AML-193 (cell line): Measurements from ENCODE around the gene FKRP.
A peak's percentile ranks its signal among the peaks of the same experiment; 100 is the strongest.

Source experiments
- DNase-seq, 2 experiments: peaks; one replicate each; lab custom pipeline; 2025; lab: John Stamatoyannopoulos, UW

The FKRP gene

DNA sequence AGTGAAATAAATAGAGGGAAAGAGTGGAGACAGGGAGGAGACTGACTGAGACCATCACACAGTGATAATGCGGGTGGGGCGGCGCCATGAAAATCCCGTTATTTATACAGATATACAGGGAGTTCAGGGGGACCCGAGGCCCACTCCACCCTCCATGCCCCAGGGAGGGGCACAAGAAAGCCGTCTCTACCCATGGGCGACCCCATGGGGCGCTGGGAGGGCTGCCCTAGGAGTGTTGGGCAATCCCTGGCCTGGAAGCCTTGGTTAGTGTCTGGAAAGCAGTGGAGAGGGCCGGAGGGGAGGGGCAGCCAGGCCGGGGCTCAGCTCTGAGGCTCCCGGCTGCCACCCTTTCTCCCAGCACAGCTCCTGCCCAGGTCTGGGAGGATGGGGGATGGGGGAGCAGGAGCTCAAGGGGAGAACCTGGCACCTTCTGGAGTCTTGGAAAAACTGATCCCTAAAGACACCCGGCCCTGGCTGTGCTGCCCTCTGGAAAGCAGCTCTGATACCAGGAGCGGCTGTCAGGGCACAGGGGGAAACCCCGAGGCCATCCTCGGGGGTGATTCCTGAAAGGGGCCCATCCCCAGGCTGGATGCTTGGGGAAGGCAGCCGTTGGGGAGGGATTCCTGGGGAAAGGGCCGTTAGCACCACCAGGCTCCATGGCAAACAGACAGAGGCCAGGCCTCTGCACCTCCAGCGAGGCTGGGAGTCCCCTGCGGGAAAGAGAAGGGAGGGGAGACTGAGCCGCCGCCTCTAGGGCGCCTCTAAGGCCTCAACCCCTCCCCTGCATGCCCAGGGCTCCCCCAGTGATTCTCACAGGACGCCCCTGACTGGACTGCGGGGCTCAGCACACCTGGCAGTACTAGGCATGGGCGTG is 26.0 kb upstream of the FKRP start:
- DNase-seq: no peak

DNA sequence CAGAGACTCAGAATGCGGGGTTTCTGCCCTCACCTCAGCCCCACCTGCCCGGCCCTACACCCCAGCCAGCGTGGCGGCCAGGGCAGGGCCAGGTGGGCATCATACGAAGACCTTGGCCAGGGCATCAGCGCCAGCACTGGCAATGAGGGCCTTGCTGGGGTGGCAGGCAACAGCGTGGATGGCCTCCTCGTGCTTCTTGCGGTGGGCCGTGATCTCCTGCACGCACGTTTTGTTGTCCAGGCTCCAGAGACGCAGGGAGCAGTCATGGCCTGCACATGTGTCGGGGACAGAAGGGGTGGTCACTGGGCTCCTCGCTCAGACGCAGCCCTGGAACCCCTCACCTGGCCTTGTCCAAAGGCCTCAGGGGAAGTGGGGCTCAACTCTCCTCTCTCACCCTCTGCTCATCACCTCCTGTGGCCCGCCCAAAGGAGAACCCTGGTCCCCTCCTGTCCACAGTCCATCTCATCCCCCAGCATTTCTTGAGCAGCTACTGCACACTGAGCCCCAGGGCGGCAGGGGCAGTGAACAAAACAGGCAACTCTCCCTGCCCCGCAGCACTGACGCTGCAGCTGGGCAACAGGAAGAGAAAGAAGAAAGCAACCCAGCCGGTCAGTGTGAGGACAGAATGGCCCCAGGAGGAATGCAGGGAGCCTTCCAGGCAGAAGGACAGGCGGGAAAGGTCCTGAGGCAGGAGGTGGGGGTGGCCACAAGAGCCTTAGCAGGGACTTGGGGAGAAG is 25.2 kb upstream of the FKRP start:
- DNase-seq: no peak

DNA sequence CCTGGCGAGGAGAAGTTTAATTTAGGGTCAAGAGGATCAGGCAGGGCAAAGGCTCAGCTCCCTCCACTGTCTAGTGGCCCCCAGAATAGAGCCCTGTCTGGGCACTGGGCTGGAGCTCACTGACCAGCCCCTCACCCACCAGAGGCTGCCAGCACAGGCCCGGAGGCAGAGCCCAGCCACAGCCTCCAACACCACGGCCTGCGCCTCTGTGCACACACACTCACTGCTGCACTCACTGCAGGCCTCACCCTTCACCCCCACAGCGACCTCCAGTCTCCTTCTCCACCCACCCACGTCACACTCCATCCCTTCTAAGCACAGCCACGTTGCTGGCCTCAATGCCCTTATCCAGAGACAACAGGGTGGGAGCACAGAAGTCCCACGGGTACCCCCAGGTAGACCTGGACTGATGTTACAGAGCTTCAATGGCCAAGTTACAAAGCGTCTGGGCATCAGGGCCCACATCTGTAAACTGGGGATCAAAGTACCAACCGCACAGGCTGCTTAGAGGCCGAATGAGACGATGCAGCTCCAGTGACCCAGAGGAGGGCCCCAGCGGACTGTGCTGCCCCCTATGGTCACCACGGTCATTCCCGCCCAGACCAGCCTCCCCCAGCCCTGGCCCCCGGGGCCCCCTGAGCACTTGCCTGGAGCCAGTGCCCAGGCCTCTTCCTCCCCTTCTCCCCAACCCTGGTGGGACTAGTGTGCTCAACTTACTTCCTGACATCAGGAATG is 24.4 kb upstream of the FKRP start:
- no peak for DNase-seq

DNA sequence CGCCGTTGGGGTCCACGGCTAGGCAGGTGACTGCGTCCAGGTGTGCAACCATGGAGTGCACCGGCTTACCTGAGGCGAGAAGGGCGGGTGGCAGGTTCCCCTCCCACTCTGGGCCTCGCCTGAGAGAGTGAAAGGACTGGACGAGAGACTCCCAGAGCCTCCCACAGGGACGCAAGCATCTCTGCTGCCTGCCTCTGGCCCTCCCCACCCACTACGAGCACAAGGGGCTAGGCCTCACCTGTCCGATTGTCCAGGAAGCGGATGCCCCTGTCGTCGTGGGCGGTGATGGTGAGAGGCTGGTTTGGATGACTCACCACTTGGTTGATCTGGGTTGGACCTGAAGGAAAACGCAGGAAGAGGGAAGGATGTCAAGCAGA is 23.9 kb upstream of the FKRP start:
- DNase-seq: no peak

DNA sequence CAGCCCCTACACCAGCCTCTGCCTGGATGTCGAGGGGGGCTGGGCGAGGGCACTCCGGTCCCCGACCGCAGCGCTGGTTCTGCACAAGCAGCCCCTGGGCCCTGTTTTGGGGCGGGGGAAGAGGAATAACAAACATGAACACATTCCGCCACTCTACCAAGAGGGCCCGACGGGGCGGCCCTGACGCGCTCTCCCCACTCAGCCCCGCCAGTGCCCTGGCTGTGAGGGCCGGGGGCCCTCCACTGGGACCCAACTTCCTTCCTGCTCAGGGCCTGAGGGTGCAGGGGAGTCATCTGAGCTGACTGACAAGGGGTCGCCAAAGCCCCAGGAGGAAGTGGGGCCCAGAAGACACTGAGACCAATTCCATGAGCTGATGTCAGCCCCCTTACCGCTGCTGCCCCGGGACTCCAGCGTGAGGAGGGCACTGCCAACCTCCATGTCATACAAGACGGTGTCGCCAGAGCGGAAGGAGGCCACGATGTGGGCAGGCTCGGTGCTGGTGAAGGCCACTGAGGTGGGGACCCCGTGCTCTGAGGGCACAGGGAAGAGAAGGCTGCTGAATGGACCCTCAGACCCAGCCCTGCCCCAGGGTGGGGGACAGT is 23.3 kb upstream of the FKRP start:
- no peak for DNase-seq

DNA sequence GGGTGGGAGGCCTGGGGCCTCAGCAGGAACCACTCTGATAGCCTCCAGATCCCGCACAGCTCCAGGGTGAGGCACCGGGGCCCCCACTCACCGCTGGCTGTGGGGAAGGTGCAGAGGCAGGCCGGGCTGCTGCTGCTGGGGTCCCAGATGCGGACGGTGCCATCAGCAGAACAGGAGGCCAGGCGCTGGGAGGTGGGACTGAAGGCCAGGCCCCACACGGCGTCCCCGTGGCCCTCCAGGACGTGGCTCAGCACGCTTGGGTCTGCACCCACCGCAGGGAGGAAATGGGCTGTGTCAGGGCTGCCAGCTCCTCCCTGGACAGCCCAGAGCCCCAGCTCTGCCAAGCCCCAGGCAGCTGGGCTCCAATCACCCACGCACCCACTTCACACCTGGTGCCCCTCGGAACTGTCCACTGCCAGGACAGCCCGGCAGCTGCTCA is 22.8 kb upstream of the FKRP start:
- DNase-seq: no peak

DNA sequence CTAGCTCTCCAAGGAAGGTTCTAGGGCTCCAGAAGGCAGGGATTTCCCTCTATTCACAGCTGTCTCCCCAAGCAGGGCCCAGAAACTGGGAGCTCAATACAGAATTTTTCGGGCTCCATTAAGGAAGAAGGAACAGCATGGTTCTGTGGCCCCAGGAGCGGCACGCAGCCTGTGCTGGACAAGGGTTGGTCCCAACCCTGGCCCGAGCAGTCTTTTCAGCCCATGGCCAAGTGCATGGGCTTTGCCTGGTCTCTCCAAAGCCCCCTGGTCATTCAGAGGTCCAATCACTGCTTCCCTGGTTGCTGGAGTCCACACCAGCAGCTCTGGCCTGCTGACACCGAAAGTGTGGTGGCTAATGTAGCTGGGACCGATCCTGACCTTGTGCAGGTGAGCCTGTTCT is 22.4 kb upstream of the FKRP start:
- DNase-seq: no peak

DNA sequence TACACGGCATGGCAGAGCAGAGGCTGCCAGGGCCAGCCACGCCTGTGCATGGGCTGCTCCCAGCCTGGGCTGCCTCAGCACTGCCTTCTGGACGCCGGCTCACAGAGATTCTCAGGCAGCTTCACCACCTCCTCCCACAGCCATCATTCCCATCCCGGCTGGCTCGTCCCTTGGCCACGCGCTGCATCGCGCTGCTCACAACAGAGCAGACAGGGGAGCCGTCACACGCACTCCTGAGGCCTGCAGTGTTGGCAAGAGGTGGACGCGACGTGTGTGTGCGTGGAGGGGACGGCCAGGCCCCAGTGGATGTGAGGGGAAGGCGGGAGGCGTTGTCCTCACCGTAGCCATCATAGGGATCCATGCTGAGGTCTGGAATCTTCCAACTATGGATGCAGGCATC is 21.4 kb upstream of the FKRP start:
- no peak for DNase-seq

DNA sequence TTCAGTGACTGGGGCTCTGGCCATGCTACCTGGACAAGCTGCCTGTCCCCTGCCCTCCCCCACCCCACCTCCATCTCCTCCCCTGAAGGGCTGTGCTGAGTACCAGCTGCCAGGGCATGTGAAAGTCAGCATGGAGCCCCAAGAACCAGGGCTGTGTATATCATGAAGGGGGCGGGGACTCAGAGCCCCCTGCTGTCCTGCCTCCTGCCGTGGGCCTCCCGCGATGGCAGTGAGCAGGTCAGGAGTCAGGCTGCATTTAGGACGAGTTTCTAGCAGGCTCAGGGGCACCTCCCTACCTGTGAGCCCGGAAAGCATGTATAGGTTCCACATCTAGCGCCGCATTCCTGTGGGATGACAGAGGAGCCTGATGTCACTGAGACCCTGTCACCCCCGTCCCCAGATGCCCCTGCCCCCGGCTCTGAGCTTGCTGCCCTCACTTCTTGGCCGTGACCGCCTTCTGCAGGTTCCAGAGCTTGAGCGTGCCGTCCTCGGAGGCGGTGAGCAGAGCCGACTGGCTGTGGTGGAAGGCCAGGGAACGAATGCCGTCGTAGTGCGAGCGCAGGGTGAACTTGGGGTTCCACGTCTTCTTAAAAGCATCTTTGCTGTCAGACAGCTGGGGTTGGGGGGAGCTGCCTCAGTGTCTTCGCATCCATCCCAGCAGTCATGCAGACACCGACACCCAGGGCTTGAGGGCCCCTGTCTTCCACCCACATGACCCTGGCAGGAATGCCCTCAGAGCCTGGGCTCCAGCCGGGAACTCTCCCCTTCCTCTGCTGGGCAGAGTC is 20.6 kb upstream of the FKRP start:
- DNase-seq: no peak

DNA sequence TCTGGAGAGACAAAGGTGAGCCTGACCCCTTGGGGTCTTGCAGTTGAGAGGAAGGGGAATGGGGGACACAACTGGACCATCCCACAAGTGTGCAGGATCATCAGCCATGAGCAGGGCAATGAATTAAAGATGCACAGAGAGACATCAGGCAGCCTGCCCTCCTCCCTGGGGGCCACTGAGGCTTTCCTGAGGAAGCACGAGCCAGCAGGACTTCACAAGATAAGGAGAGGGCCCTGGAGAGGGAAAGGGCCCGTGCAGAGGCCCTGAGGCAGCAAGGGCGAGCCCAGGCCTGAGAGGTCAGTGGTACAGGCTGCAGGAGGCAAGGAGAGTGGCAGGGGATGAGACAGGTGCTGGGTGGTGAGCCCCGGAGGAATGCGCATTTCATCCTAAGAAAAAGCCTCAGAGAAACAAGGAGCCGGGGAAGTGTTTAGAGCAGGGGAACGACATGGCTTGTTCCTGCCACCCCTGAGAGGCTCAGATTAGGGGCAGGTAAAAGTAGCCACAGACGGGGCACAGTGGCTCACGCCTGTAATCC is 19.9 kb upstream of the FKRP start:
- no peak for DNase-seq

DNA sequence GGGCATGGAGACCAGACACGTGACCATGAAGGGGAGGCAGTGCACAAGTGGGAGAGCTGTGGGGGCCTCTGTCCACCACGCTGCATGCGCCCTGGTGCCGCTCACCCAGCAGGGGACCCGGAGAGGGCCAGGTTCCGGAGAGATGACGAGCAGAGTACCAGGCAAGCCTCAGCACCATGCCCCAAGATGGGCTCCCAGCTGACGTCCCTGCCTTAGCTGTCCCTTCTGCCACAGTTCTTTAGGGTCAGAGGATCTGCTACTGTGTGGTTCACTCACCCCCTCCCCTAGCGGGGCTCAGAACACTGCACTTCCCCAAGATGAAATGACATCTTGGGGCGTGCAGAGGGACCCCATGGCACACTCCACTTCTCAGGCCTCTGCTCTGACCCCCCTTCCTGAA is 19.3 kb upstream of the FKRP start:
- DNase-seq: no peak

DNA sequence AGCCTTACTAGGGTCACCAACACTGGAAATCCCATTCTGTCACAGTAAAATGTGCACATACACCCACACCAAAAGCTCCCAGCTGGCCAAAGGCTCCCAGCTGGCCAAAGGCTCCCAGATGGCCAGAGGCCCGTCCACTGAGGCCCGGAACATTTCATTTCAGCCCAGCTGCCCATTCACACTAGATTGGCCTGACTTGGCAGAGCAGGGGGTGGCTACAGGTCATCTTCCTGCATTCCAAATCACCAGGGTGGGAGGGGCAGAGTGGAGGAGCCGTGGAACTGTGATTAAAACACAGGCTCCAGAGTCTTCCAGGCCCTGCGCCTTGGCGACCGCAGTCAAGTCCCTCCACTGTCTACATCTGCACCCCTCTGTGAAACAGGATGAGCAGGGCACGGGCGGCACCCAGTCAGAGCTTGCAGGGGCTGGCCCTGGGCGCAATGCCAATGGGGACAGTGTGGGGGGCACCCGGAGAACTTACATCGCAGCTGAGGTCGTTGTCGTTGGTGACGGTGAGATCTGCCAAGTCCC is 18.8 kb upstream of the FKRP start:
- DNase-seq: no peak

DNA sequence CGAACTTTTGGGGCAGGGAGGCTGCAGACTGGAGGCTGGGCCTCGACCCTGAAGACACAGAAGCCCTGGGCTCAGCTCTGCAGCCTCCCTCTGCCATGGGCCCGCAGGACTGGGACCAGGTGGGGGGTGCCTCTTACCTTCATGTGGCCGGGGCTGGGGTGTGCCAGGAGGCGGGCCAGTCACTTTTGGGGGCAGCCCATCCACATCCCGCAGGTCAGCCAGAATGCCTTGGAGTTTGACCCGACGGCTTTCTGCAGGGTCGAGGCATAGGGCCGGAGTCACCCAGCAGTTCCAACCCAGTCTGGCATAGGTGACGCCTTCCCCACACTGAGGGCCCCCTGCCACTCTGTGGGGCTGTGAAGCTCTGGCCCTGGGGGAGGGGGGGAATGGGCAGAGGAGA is 18.1 kb upstream of the FKRP start:
- no peak for DNase-seq

DNA sequence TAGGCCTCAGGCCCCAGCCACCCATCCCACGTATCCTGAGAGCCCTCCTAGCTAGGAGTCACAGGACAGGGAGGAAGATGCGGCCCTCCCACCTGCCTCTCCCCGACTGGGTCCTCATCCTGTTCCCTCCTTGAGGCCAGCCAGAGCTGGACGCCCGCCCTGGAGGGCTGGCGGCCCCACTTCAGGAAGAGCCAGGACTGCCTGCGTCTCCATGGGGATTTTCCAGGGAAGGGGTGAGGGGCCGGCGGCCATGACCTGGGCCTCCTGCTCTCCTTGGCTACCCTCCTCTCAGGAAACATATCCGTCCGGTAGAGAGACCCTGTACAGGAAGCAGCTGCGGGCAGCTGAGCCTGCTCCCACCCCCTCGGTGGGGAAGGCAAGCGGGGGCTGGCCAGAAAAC is 17.6 kb upstream of the FKRP start:
- DNase-seq: no peak

DNA sequence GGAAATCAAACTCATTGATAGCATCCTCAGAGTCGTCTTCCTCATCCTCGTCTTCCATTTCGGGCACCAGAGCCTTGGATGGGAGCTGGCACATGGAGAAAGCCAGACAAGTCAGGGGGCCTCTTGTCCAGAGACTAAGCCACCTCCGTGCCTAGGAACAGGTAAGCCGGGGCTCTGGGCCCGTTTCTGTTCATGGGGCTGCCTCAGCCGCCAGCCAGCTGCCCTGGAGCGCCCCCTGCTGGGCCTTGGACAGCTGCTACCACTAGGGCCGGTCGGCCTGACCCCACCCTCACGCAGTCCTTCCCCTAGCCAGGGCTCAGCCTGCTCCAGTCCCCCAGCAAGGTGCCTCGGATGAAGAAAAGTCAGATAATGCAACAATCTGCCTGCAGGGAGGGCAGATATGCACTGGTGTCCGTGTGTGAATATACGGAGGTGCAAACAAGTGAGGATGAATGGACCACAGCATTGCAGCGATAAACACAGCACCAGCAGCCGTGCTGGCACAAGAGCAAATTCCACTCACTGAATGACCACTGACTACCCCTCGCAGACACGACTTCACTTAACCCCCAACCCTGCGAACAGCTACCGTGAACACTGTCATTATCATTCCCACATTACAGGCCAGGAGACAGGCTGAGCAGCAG is 17.0 kb upstream of the FKRP start:
- DNase-seq: peak; percentile 22 to 39

DNA sequence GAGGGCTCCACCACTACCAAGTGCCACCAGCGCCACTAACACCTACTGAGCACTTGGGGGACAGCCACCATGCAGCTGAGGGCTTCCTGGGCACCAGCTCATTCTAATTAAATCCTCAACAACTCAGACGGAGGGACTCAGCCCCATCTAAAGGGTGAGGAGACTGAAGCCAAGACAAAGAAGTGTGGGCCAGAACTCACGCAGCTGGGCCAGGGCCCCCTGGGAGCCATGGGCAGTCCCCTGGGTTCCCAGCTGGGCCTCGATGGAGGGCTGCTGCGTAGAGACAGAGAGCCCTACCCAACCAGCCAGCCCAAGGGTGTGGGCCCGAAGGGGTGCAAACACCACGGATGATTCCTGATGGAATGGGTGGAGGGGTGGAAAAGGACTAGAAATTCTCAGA is 16.2 kb upstream of the FKRP start:
- DNase-seq: no peak

DNA sequence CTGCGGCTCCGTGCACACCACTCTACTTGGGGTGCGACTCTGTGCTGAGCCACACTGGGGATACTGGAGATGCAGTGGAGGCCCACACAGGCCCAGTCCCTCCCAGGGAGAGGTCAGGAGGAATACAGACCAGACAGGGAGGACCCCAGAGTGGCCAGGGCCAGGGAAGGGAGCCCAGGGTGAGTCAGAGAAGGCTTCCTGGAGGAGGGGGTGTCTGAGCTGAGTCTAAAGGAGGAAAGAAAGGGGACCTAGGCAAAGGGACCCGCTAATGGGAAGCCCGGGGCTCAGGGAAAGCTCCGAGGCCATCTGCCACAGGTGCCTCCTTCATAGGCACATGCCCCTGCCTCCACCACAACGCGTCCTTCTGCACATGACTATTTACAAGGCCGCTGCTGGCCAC is 15.7 kb upstream of the FKRP start:
- no peak for DNase-seq

DNA sequence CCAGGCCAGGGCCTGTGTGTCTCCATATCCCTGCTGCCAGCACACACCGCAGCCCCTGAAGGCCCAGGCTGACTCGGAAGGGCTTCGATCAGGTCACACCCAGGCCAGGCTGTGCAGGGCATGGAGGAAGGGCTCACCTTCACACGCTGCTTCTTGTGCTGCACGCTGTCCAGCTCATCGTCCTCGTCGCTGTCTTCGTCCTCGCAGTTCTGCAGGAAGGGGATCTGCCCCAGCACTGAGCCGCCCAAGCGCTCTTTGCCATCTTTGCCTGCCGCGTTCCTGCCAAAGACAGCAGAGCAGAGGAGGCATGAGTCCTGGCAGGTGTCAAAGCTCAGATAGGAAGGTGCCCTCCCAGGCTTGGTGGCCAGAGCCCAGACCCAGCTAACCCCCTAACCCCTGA is 15.3 kb upstream of the FKRP start:
- DNase-seq: no peak

DNA sequence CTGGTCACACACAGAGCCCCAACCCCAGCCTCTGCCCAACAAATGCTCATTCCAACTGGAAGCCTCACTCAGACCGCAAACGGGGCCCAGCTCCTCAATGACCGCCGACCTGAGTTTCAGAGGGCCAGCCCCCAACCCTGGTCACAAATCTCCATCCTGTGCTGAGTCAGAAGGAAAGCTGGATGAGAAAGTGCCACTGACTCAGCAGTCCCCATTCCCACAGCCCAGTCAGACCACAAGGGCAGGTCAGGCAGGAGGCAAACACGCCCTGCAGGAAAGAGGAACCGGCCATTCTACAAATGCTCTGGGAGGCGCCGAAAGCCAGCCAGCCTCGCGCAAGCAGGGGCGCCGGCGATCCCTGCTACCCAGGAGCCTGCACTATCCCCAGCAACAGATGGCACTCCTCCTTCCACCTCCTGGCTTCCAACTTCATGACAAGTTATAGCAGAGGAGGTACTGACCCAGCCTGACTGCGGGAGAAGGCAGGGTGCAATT is 14.8 kb upstream of the FKRP start:
- DNase-seq: peak; percentile 68 to 70

DNA sequence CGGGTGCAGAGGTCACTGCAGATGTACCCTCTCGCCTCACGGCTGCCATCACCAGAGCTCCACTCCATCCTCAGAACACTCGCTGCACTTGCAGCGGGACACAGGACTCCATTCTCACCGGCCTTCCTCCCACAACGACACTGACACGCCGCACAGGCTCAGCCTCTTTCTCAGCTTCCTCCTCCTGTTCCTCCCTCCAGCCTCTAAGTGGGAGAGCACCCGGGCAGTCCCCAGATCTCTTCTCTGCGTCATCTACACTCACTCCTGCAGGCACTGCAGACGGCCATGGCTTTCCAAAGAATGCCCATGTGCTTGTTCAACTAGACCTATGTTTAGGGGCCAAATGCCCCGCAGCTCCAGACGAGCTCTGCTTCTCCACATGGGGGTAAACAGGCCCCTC is 14.3 kb upstream of the FKRP start:
- no peak for DNase-seq
